HEK293 (cell line): ENCODE measurements around the gene FCHO1.

ENCODE experiments used
- CTCF ChIP-seq: fragments of 450-650 bp; formaldehyde crosslinking; IDR thresholded peaks from 2 replicates; pipeline ENCODE4 v1.5.1; 2016; ENCODE audit warnings: missing biosample characterization, missing genetic modification characterization
- KLF10 ChIP-seq: fragments of 450-650 bp; IDR thresholded peaks from 2 replicates; pipeline ENCODE4 v1.5.1; 2018; ENCODE audit warnings: missing biosample characterization, mild to moderate bottlenecking, missing genetic modification characterization
- MZF1 ChIP-seq: fragments of 450-650 bp; formaldehyde crosslinking; IDR thresholded peaks from 2 replicates; pipeline ENCODE4 v1.5.1; 2017; ENCODE audit warnings: missing biosample characterization, missing genetic modification characterization, borderline replicate concordance
- OVOL3 ChIP-seq: fragments of 450-650 bp; formaldehyde crosslinking; IDR thresholded peaks from 2 replicates; pipeline ENCODE4 v1.5.1; 2016; ENCODE audit warnings: missing biosample characterization, missing genetic modification characterization
- PRDM6 ChIP-seq: fragments of 450-650 bp; formaldehyde crosslinking; IDR thresholded peaks from 2 replicates; pipeline ENCODE4 v1.5.1; 2017; ENCODE audit warnings: missing biosample characterization, missing genetic modification characterization
- YY1 ChIP-seq: fragments of 450-650 bp; formaldehyde crosslinking; IDR thresholded peaks from 2 replicates; pipeline ENCODE4 v1.5.1; 2018; ENCODE audit warnings: missing biosample characterization, missing genetic modification characterization
- ZNF133 ChIP-seq: fragments of 450-650 bp; formaldehyde crosslinking; IDR thresholded peaks from 2 replicates; pipeline ENCODE4 v1.5.1; 2016; ENCODE audit warnings: missing biosample characterization, missing genetic modification characterization
- ZNF23 ChIP-seq: fragments of 450-650 bp; formaldehyde crosslinking; IDR thresholded peaks from 2 replicates; pipeline ENCODE4 v1.5.1; 2016; ENCODE audit warnings: missing biosample characterization, missing genetic modification characterization, borderline replicate concordance

GRCh38 chr19:17778251-17778967, 27.1 kb downstream of the FCHO1 start:
- TF ChIP-seq KLF10 (tag by site-specific recombination) = no peak
- no peak for TF ChIP-seq MZF1 (tag by site-specific recombination)
- TF ChIP-seq OVOL3 (tag by site-specific recombination) = no peak
- no peak for TF ChIP-seq PRDM6
- TF ChIP-seq ZNF133 (tag by site-specific recombination) = no peak
- TF ChIP-seq ZNF23 (tag by site-specific recombination) = no peak
- no peak for TF ChIP-seq CTCF (tag by site-specific recombination)
- TF ChIP-seq YY1 (tag by site-specific recombination) = no peak
